ENCODE data around the gene WNT3A.

DNA sequence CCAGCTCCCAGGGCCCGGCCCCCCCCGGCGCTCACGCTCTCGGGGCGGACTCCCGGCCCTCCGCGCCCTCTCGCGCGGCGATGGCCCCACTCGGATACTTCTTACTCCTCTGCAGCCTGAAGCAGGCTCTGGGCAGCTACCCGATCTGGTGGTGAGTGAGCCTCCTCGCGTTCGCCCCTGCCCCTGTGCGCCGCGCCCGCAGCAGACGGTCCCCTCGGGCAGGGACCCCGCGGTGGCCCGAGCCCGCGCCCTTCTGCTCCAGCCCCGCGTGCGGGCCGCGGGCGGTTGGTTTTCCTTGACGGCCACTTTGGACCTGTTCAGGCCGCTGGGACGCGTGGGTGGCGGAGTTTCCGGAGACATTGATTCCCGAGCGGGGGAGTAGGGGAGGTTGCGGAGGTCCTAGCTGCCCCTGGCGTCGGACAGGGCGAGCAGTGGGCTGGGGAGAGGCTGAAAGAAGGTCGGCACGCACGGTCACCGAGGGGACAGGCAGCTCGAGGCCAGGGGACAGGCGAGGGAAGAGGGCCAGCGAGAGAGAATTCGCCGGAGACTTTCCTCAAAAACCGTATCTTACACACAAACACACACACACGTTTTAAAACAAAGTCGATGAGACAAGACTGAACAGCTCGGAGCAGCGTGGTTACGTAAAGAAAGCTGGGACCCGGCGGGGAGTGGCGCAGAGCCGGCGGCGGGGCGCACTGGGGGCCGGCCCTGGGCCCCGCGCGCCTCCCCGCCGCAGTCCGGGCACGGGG is 427 bp downstream of the WNT3A start:
- TF ChIP-seq, protein P1, sequence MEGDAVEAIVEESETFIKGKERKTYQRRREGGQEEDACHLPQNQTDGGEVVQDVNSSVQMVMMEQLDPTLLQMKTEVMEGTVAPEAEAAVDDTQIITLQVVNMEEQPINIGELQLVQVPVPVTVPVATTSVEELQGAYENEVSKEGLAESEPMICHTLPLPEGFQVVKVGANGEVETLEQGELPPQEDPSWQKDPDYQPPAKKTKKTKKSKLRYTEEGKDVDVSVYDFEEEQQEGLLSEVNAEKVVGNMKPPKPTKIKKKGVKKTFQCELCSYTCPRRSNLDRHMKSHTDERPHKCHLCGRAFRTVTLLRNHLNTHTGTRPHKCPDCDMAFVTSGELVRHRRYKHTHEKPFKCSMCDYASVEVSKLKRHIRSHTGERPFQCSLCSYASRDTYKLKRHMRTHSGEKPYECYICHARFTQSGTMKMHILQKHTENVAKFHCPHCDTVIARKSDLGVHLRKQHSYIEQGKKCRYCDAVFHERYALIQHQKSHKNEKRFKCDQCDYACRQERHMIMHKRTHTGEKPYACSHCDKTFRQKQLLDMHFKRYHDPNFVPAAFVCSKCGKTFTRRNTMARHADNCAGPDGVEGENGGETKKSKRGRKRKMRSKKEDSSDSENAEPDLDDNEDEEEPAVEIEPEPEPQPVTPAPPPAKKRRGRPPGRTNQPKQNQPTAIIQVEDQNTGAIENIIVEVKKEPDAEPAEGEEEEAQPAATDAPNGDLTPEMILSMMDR (tag by site-specific recombination; IDR thresholded peaks at IDR 0.05) = no peak
- TF ChIP-seq ZNF391 (tag by site-specific recombination; IDR thresholded peaks at IDR 0.05; ENCODE audit: borderline replicate concordance, low read depth) (no peak), GFI1B (tag by site-specific recombination; IDR thresholded peaks at IDR 0.05) (no peak), REPIN1 (tag by site-specific recombination; IDR thresholded peaks at IDR 0.05; ENCODE audit: low read depth) (no peak), ZNF707 (tag by site-specific recombination; IDR thresholded peaks at IDR 0.05) (no peak), ZNF571 (tag by site-specific recombination; IDR thresholded peaks at IDR 0.05) (no peak)
- TF ChIP-seq, protein P2, sequence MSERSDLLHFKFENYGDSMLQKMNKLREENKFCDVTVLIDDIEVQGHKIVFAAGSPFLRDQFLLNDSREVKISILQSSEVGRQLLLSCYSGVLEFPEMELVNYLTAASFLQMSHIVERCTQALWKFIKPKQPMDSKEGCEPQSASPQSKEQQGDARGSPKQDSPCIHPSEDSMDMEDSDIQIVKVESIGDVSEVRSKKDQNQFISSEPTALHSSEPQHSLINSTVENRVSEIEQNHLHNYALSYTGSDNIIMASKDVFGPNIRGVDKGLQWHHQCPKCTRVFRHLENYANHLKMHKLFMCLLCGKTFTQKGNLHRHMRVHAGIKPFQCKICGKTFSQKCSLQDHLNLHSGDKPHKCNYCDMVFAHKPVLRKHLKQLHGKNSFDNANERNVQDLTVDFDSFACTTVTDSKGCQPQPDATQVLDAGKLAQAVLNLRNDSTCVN (tag by site-specific recombination; optimal IDR thresholded peaks at IDR 0.05) = peak; percentile 72
- TF ChIP-seq, protein P3, sequence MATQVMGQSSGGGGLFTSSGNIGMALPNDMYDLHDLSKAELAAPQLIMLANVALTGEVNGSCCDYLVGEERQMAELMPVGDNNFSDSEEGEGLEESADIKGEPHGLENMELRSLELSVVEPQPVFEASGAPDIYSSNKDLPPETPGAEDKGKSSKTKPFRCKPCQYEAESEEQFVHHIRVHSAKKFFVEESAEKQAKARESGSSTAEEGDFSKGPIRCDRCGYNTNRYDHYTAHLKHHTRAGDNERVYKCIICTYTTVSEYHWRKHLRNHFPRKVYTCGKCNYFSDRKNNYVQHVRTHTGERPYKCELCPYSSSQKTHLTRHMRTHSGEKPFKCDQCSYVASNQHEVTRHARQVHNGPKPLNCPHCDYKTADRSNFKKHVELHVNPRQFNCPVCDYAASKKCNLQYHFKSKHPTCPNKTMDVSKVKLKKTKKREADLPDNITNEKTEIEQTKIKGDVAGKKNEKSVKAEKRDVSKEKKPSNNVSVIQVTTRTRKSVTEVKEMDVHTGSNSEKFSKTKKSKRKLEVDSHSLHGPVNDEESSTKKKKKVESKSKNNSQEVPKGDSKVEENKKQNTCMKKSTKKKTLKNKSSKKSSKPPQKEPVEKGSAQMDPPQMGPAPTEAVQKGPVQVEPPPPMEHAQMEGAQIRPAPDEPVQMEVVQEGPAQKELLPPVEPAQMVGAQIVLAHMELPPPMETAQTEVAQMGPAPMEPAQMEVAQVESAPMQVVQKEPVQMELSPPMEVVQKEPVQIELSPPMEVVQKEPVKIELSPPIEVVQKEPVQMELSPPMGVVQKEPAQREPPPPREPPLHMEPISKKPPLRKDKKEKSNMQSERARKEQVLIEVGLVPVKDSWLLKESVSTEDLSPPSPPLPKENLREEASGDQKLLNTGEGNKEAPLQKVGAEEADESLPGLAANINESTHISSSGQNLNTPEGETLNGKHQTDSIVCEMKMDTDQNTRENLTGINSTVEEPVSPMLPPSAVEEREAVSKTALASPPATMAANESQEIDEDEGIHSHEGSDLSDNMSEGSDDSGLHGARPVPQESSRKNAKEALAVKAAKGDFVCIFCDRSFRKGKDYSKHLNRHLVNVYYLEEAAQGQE (tag by site-specific recombination; IDR thresholded peaks at IDR 0.05) = no peak
